Astrocyte (in vitro differentiated cells and primary cell): Measurements from ENCODE around the gene BLOC1S5. TPM values are rescaled to one million over a fixed set of nuclear protein-coding genes. Genes with fewer than 3 reads are reported as not detected.
"Not testable (repeated sequence)": the region's sequence is repeated elsewhere in the genome, so short reads cannot be mapped to it uniquely, and the experiment has no call there.

Source experiments
- DNase-seq: peaks from one replicate; pipeline ENCODE4 v3.0.0-alpha.2; 2010; ENCODE audit warnings: low read depth
- FAIRE-seq: peaks from 2 replicates; lab custom pipeline; 2011; peaks lifted over from hg19 to GRCh38; lab: Jason Lieb, UNC
- H2AFZ ChIP-seq: 2 replicates; pipeline ENCODE4 v1.6.0; 2012; ENCODE audit warnings: low read depth, low read length, inconsistent platforms
- H3K27ac ChIP-seq: 2 replicates; pipeline ENCODE4 v1.5.1; 2011; ENCODE audit warnings: low read depth, low read length, inconsistent platforms
- H3K27me3 ChIP-seq: 2 replicates; pipeline ENCODE4 v1.6.0; 2011; ENCODE audit warnings: low read length, inconsistent platforms; ENCODE audit not compliant: insufficient read depth
- H3K36me3 ChIP-seq: 2 replicates; pipeline ENCODE4 v1.5.1; 2011; ENCODE audit warnings: low read length, inconsistent platforms; ENCODE audit not compliant: insufficient read depth
- H3K4me1 ChIP-seq: 2 replicates; pipeline ENCODE4 v1.5.1; 2011; ENCODE audit warnings: low read length, inconsistent platforms; ENCODE audit not compliant: insufficient read depth
- H3K4me2 ChIP-seq: 2 replicates; pipeline ENCODE4 v1.6.0; 2012; ENCODE audit warnings: low read length, inconsistent platforms
- H3K4me3 ChIP-seq: 2 replicates; pipeline ENCODE4 v1.5.1; 2011; ENCODE audit warnings: low read depth, mild to moderate bottlenecking, low read length, inconsistent platforms; ENCODE audit not compliant: insufficient read depth
- H3K79me2 ChIP-seq: 2 replicates; pipeline ENCODE4 v1.6.0; 2012; ENCODE audit warnings: mild to moderate bottlenecking, low read length, inconsistent platforms; ENCODE audit not compliant: insufficient read depth
- H3K9ac ChIP-seq: 2 replicates; pipeline ENCODE4 v1.6.0; 2012; ENCODE audit warnings: mild to moderate bottlenecking, low read length, inconsistent platforms
- H3K9me3 ChIP-seq: 2 replicates; pipeline ENCODE4 v1.5.1; 2012; ENCODE audit warnings: low read depth, mild to moderate bottlenecking, low read length, inconsistent platforms; ENCODE audit not compliant: insufficient read depth
- H4K20me1 ChIP-seq: 2 replicates; pipeline ENCODE4 v1.6.0; 2012; ENCODE audit warnings: low read length, inconsistent platforms; ENCODE audit not compliant: insufficient read depth
- H3K27ac Mint-ChIP-seq: one replicate; pipeline ENCODE4 v1.8.0; 2021; ENCODE audit warnings: mild to moderate bottlenecking, mixed read lengths; ENCODE audit not compliant: unreplicated experiment
- H3K27me3 Mint-ChIP-seq: one replicate; pipeline ENCODE4 v1.8.0; 2021; ENCODE audit warnings: low read depth, mixed read lengths; ENCODE audit not compliant: unreplicated experiment
- H3K36me3 Mint-ChIP-seq: one replicate; pipeline ENCODE4 v1.8.0; 2021; ENCODE audit warnings: low read depth, mixed read lengths; ENCODE audit not compliant: unreplicated experiment
- H3K4me1 Mint-ChIP-seq: one replicate; pipeline ENCODE4 v1.8.0; 2021; ENCODE audit warnings: low read depth, mixed read lengths; ENCODE audit not compliant: unreplicated experiment
- H3K4me3 Mint-ChIP-seq: one replicate; pipeline ENCODE4 v1.8.0; 2021; ENCODE audit warnings: mild to moderate bottlenecking, moderate library complexity, mixed read lengths; ENCODE audit not compliant: unreplicated experiment
- H3K9me3 Mint-ChIP-seq: one replicate; pipeline ENCODE4 v1.8.0; 2021; ENCODE audit warnings: mild to moderate bottlenecking, mixed read lengths; ENCODE audit not compliant: unreplicated experiment
- CTCF ChIP-seq: IDR thresholded peaks from 2 replicates; pipeline ENCODE4 v1.5.1; 2011; ENCODE audit warnings: low read depth, mild to moderate bottlenecking, inconsistent platforms, low read length, moderate library complexity; ENCODE audit not compliant: insufficient read depth
- EZH2 ChIP-seq: IDR thresholded peaks from 2 replicates; pipeline ENCODE4 v1.6.1; 2012; ENCODE audit warnings: mild to moderate bottlenecking, low read length, inconsistent platforms; ENCODE audit not compliant: insufficient read depth
- total RNA-seq: library from RNA; stranded (reverse); gene quantifications from 2 replicates; pipeline ENCODE4 v1.2.1, GENCODE V29; 2021

The BLOC1S5 gene
- total RNA-seq, 1 donor from 2014 or later: 8.2 TPM

- no peak for FAIRE-seq
- Histone ChIP-seq H3K27ac (no peak overlapping the region), H3K79me2 (no peaks in the 10 kb centered on the region), H3K4me3 (no peak overlapping the region), H4K20me1 (no peaks in the 10 kb centered on the region), H3K4me2 (no peak overlapping the region), H2AFZ (no peak overlapping the region), H3K36me3 (peaks cover 3% of the 10 kb centered on the region), H3K27me3 (no peaks in the 10 kb centered on the region), H3K9ac (no peak overlapping the region), H3K4me1 (no peaks in the 10 kb centered on the region), H3K9me3 (no peaks in the 10 kb centered on the region)
- peaks cover 8% of the 10 kb centered on the region for H3K36me3 Mint-ChIP-seq
- H3K4me3 Mint-ChIP-seq: no peak overlapping the region
- H3K27ac Mint-ChIP-seq: no peak overlapping the region
- DNase-seq: peak; percentile 12
- no peaks in the 10 kb centered on the region for H3K27me3 Mint-ChIP-seq
- no peak for TF ChIP-seq EZH2
- no peak for TF ChIP-seq CTCF
- H3K4me1 Mint-ChIP-seq: peaks cover 8% of the 10 kb centered on the region
- H3K9me3 Mint-ChIP-seq: peaks cover 9% of the 10 kb centered on the region
Measured at GRCh38 chr6:8043221-8043620, 21.0 kb downstream of the BLOC1S5 start.

GRCh38 chr6:8041913-8042583, 22.1 kb downstream of the BLOC1S5 start:
- Histone ChIP-seq H3K9me3 (no peaks in the 10 kb centered on the region), H3K27ac (no peak overlapping the region), H2AFZ (no peak overlapping the region), H3K27me3 (no peaks in the 10 kb centered on the region), H3K4me1 (no peaks in the 10 kb centered on the region), H3K9ac (no peak overlapping the region), H3K4me2 (no peak overlapping the region), H4K20me1 (no peaks in the 10 kb centered on the region), H3K4me3 (no peak overlapping the region), H3K36me3 (peaks cover 3% of the 10 kb centered on the region), H3K79me2 (peaks cover 4% of the 10 kb centered on the region)
- FAIRE-seq (no peak), DNase-seq (no peak)
- TF ChIP-seq CTCF: no peak
- no peak for TF ChIP-seq EZH2
- no peak overlapping the region for H3K4me3 Mint-ChIP-seq
- no peaks in the 10 kb centered on the region for H3K4me1 Mint-ChIP-seq
- peaks cover 9% of the 10 kb centered on the region for H3K9me3 Mint-ChIP-seq
- H3K27me3 Mint-ChIP-seq: no peaks in the 10 kb centered on the region
- no peak overlapping the region for H3K27ac Mint-ChIP-seq
- peaks cover 10% of the 10 kb centered on the region for H3K36me3 Mint-ChIP-seq

- FAIRE-seq, H3K4me3 Mint-ChIP-seq, H3K36me3 ChIP-seq: not testable (repeated sequence)
Measured at GRCh38 chr6:8034107-8034506, 30.1 kb downstream of the BLOC1S5 start.

More at GRCh38 chr6:8034107-8034506, 30.1 kb downstream of the BLOC1S5 start:
- H2AFZ ChIP-seq, H3K27me3 Mint-ChIP-seq, H3K9me3 ChIP-seq, H3K4me3 ChIP-seq, H3K27ac Mint-ChIP-seq, H3K36me3 Mint-ChIP-seq, H4K20me1 ChIP-seq, H3K27me3 ChIP-seq, DNase-seq, H3K4me2 ChIP-seq, H3K27ac ChIP-seq, H3K4me1 Mint-ChIP-seq, H3K4me1 ChIP-seq, H3K9ac ChIP-seq: not testable (repeated sequence)
- H3K79me2 ChIP-seq: peaks cover 16% of the 10 kb centered on the region
- H3K9me3 Mint-ChIP-seq: peaks cover 15% of the 10 kb centered on the region
